ENCODE results near the gene CHL1. TPM values are rescaled to one million over a fixed set of nuclear protein-coding genes. Genes with fewer than 3 reads are reported as not detected.

CHL1 gene
- total RNA-seq, 4 donors from 2014 or later, result 28.2 to 49.2 (median 35.8) TPM

DNA sequence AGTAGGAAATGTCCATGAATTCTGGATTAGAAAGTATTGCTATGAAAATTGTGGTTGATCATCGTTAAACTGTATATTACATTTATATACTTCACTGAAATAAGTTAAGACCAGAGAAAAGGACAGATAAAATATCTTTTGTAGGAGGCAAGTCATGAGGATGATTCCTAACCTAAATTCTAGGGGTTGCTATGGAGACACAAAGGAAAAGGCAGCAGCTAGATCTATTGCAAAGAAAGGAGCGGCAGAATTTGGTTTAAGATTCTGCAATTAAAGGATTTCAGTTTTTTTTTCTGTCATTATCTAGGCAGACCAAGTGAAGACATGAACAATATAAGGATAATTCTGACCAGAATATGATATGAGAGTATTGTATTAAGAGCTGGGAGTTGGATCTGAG, 136.1 kb downstream of the CHL1 start:
- no peak for TF ChIP-seq POLR2A (IDR thresholded peaks at IDR 0.05)
- no peak for TF ChIP-seq EP300 (IDR thresholded peaks at IDR 0.05)
- TF ChIP-seq, protein P1, sequence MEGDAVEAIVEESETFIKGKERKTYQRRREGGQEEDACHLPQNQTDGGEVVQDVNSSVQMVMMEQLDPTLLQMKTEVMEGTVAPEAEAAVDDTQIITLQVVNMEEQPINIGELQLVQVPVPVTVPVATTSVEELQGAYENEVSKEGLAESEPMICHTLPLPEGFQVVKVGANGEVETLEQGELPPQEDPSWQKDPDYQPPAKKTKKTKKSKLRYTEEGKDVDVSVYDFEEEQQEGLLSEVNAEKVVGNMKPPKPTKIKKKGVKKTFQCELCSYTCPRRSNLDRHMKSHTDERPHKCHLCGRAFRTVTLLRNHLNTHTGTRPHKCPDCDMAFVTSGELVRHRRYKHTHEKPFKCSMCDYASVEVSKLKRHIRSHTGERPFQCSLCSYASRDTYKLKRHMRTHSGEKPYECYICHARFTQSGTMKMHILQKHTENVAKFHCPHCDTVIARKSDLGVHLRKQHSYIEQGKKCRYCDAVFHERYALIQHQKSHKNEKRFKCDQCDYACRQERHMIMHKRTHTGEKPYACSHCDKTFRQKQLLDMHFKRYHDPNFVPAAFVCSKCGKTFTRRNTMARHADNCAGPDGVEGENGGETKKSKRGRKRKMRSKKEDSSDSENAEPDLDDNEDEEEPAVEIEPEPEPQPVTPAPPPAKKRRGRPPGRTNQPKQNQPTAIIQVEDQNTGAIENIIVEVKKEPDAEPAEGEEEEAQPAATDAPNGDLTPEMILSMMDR (IDR thresholded peaks at IDR 0.05), result no peak
- no peak for TF ChIP-seq POLR2AphosphoS5 (IDR thresholded peaks at IDR 0.05)
- no peak for ATAC-seq
- H3K4me1 ChIP-seq, result no peaks in the 10 kb centered on the region
- no peaks in the 10 kb centered on the region for H3K27me3 ChIP-seq
- no peaks in the 10 kb centered on the region for H3K9me3 ChIP-seq
- H3K36me3 ChIP-seq, result no peaks in the 10 kb centered on the region
- whole genome bisulfite sequencing, 2 donors (ENCODE audit: low coverage in 1 of 2), result 0 to 42% methylated on average over 1 to 2 of the region's 2 CpGs
- no peak overlapping the region for H3K4me3 ChIP-seq
- H3K27ac ChIP-seq, result no peak overlapping the region

DNA sequence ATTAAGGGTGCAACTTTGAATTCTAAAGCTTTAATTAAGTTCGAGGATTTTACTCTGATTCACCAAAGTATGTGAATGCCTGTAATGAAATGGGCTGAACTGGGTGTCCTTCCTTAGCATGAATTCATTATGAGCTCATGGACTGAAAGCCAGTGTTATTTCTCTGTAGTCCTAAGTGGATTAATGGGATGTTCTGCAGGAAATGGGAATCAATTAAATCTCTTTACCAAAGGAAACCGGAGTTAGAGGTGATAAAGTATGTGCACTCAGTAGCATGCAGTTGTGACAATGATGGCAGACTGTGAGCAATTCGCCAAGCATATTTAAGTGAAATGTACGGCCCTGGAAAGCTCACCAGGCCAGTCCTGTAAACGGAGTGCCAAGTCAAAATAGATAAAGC, 138.7 kb downstream of the CHL1 start:
- no peak for TF ChIP-seq POLR2AphosphoS5 (IDR thresholded peaks at IDR 0.05)
- TF ChIP-seq POLR2A (IDR thresholded peaks at IDR 0.05), result no peak
- TF ChIP-seq, protein P1 (IDR thresholded peaks at IDR 0.05), result no peak
- TF ChIP-seq EP300 (IDR thresholded peaks at IDR 0.05), result no peak
- H3K4me3 ChIP-seq, result no peak overlapping the region
- no peaks in the 10 kb centered on the region for H3K9me3 ChIP-seq
- H3K27me3 ChIP-seq, result no peaks in the 10 kb centered on the region
- 55 to 74% methylated on average over 4 to 5 of the region's 5 CpGs for WGBS, 2 donors (ENCODE audit: low coverage in 1 of 2)
- no peak overlapping the region for H3K27ac ChIP-seq
- no peaks in the 10 kb centered on the region for H3K36me3 ChIP-seq
- H3K4me1 ChIP-seq, result no peaks in the 10 kb centered on the region
- no peak for ATAC-seq

DNA sequence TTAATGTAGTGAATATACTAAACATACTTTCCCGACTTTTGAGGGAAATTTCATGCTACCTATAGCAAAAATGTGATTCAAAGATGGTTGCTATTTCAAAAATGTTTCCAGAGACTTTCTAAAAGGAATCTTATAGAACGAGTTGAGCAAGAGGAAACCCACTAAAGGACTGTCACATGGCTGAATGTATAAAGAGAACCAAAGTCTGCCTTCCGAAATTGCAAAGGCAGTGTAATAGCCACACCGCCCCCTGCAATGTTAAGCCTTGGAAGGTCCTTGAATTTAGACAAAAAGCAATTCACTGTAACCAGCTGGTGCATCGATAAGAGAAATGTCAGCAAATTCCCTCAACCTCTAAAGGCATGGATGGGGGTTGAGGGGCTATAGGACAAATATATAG, 142.8 kb downstream of the CHL1 start:
- H3K9me3 ChIP-seq, result no peaks in the 10 kb centered on the region
- H3K4me3 ChIP-seq, result no peak overlapping the region
- ATAC-seq, result no peak
- H3K4me1 ChIP-seq, result no peaks in the 10 kb centered on the region
- TF ChIP-seq POLR2AphosphoS5 (IDR thresholded peaks at IDR 0.05) (no peak), EP300 (IDR thresholded peaks at IDR 0.05) (no peak), POLR2A (IDR thresholded peaks at IDR 0.05) (no peak)
- TF ChIP-seq, protein P1 (IDR thresholded peaks at IDR 0.05), result no peak
- H3K36me3 ChIP-seq, result no peaks in the 10 kb centered on the region
- no peaks in the 10 kb centered on the region for H3K27me3 ChIP-seq
- 65 to 67% methylated on average over 5 of the region's 5 CpGs for WGBS, 2 donors (ENCODE audit: low coverage in 1 of 2)
- H3K27ac ChIP-seq, result no peak overlapping the region

DNA sequence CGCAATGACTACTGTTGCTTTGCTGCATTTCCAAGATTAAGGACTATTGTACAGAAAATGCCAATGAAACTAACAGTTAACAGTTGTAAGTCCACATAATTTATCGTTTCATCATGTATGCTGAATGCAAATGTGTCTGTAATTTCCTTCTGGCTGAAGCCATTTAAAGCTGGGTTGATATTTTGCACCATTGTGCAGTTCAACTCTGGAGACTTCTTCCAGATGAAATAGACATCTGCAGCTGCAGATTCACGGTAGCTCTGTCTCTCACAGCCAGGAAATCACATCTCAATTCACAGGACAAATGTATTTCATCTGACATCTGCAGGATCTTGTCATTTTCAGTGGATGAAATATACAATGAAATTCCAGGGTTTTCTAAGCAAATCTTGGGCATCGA, 145.4 kb downstream of the CHL1 start:
- no peaks in the 10 kb centered on the region for H3K27me3 ChIP-seq
- no peak overlapping the region for H3K27ac ChIP-seq
- H3K9me3 ChIP-seq, result no peaks in the 10 kb centered on the region
- 56 to 64% methylated on average over 4 of the region's 4 CpGs for WGBS, 2 donors (ENCODE audit: low coverage in 1 of 2)
- H3K36me3 ChIP-seq, result no peaks in the 10 kb centered on the region
- H3K4me1 ChIP-seq, result no peaks in the 10 kb centered on the region
- ATAC-seq, result no peak
- TF ChIP-seq EP300 (IDR thresholded peaks at IDR 0.05) (no peak), POLR2AphosphoS5 (IDR thresholded peaks at IDR 0.05) (no peak), POLR2A (IDR thresholded peaks at IDR 0.05) (no peak)
- TF ChIP-seq, protein P1 (IDR thresholded peaks at IDR 0.05), result no peak
- no peak overlapping the region for H3K4me3 ChIP-seq

DNA sequence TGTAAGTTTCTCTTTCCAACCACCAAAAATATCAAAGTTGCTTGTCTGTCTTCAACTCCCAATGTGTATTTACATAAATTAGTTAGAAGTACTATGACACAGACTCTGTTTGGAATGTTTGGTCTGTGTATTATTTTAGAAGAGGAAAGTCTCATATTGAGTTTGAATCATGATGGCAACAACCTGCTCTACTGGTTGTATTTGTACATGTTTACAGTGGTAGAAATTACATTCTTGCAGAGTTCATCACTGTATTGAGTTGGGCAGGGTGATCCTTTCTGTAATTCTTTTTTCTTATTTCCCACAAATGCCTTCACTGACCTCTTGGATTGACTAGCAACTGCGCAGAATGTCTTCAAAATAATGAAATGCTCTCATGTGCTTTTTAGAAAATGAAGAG, 149.6 kb downstream of the CHL1 start:
- Histone ChIP-seq H3K9me3 (no peaks in the 10 kb centered on the region), H3K36me3 (no peaks in the 10 kb centered on the region), H3K27ac (no peak overlapping the region), H3K27me3 (peaks cover 4% of the 10 kb centered on the region), H3K4me3 (no peak overlapping the region), H3K4me1 (no peaks in the 10 kb centered on the region)
- TF ChIP-seq POLR2AphosphoS5 (IDR thresholded peaks at IDR 0.05), result no peak
- no peak for TF ChIP-seq POLR2A (IDR thresholded peaks at IDR 0.05)
- TF ChIP-seq, protein P1 (IDR thresholded peaks at IDR 0.05), result no peak
- TF ChIP-seq EP300 (IDR thresholded peaks at IDR 0.05), result no peak
- no peak for ATAC-seq
- 100% methylated on average over 1 of the region's 1 CpG; no CpG with 5 or more reads in 1 of the 2 donors for WGBS, 2 donors (ENCODE audit: low coverage in 1 of 2)

Data from gastroesophageal sphincter (tissue), 4 donors.